Vagina (tissue), 2 donors: Measurements from ENCODE around the gene KRTAP16-1. TPM values are rescaled to one million over a fixed set of nuclear protein-coding genes. Genes with fewer than 3 reads are reported as not detected.

Experiments used
- DNase-seq, 2 donors: peaks; one replicate each; pipeline ENCODE4 v3.0.0-alpha.2; 2017; ENCODE audit errors: extremely low spot score in 2 of 2
- H3K27ac ChIP-seq: fragments of 200-600 bp; sonication (generic); one replicate; pipeline ENCODE4 v1.5.1; 2019
- H3K27me3 ChIP-seq: fragments of 200-600 bp; sonication (generic); one replicate; pipeline ENCODE4 v1.5.1; 2019
- H3K36me3 ChIP-seq, 2 donors: fragments of 200-600 bp; sonication (generic); one replicate each; pipeline ENCODE4 v1.5.1; 2017 to 2019
- H3K4me1 ChIP-seq: fragments of 200-600 bp; sonication (generic); one replicate; pipeline ENCODE4 v1.5.1; 2019
- H3K4me3 ChIP-seq, 2 donors: fragments of 200-600 bp; sonication (generic); 1 replicate in 1 of 2; 2 replicates in 1 of 2; pipeline ENCODE4 v1.5.1; 2016 to 2019
- H3K9me3 ChIP-seq: fragments of 200-600 bp; sonication (generic); one replicate; pipeline ENCODE4 v1.5.1; 2019
- POLR2A ChIP-seq, 2 donors: fragments of 450-650 bp; IDR thresholded peaks; one replicate each; pipeline ENCODE4 v1.6.1; 2017; ENCODE audit warnings: antibody characterized with exemption in 2 of 2, mild to moderate bottlenecking in 2 of 2, moderate library complexity in 2 of 2
- POLR2AphosphoS5 ChIP-seq, 2 donors: sonication (generic); formaldehyde crosslinking; IDR thresholded peaks; one replicate each; pipeline ENCODE4 v1.9.0; 2017; ENCODE audit warnings: antibody characterized with exemption in 2 of 2, mild to moderate bottlenecking in 2 of 2, low read depth in 1 of 2; ENCODE audit not compliant: insufficient read depth in 1 of 2
- intact Hi-C: fragments of 100-400 bp; cut with DNase I; formaldehyde crosslinking; loops from one replicate; pipeline ENCODE4 v1.15.1; 2023
- total RNA-seq: library from RNA; depleted of rRNA; stranded (reverse); fragments of >200 nt; gene quantifications from one replicate; pipeline ENCODE4 v1.2.3, GENCODE V29; 2016
- TF ChIP-seq, protein P1 (sequence below), 3 experiments: fragments of 450-650 bp in 2 of 3; fragments of 200-600 bp in 1 of 3; sonication (generic) in 1 of 3; IDR thresholded peaks; one replicate each; pipeline ENCODE4 v1.5.1; 2017 to 2019; ENCODE audit warnings: antibody characterized with exemption in 3 of 3, mild to moderate bottlenecking in 2 of 3, moderate library complexity in 2 of 3

KRTAP16-1 gene
- total RNA-seq, 1 donor from 2014 or later = not detected

DNA sequence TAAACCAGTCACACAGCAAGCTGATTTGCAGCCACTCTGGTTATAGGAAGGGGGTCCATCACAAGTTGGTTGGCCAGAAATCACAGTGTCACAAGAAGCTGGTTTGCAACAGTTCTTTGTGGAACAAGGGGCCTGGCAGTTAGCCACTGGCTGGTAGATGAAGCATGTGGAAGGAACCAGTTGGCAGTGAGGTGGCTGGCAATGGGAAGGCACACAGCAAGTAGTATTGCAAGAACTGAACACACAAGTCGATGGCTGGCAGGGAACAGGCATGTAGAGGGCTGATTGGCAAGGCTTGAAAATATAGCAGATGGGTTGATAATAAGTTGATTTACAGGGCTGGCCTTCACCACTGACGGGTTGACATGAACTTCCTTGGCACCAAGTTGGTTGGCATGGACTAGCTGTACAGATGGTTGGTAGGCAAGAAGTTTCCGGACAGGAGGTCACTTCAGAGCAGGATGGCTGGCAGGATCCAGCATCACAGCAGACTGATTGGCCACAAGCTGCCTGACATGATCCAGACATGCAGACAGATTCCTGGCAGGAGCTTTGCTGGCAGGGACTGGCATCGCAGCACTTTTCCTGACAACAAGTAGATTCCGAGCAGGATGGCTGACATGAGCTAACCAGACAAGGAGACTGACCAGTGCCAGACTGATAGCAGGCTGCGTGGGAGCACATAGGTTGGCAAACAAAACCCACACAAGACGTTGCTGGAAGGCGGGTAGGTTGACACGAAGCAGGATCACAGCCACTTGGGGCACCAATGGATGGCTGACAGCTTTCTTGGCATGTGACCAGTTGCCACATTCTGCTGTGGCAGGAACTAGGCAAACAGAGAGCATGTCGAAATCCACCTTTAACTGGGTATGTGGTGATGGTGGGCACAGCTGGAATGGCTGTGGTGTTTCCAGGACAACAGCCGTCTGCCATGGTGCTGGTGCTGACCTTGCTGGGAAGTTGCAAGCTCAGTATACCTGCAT, 6.9 kb downstream of the KRTAP16-1 start, which contains the start of gene KRTAP29-1:
Gene KRTAP29-1, minus strand, starts transcription at position 936 of the 986 bp plus-strand sequence. Its CDS starts 0 bp downstream, at position 936.
- intact Hi-C loops = no loop called here
- Histone ChIP-seq H3K27me3 (no peaks in the 10 kb centered on the region), H3K4me3 (no peak within 1 kb of the TSS), H3K36me3 (no peaks in the 10 kb centered on the region), H3K27ac (no peak within 1 kb of the TSS), H3K4me1 (peaks cover 11% of the 10 kb centered on the region), H3K9me3 (no peaks in the 10 kb centered on the region)
- TF ChIP-seq POLR2A (IDR thresholded peaks at IDR 0.05) = no peak
- TF ChIP-seq POLR2AphosphoS5 (IDR thresholded peaks at IDR 0.05; ENCODE audit: insufficient read depth in 1 of 2, low read depth in 1 of 2) = no peak
- TF ChIP-seq, protein P1, sequence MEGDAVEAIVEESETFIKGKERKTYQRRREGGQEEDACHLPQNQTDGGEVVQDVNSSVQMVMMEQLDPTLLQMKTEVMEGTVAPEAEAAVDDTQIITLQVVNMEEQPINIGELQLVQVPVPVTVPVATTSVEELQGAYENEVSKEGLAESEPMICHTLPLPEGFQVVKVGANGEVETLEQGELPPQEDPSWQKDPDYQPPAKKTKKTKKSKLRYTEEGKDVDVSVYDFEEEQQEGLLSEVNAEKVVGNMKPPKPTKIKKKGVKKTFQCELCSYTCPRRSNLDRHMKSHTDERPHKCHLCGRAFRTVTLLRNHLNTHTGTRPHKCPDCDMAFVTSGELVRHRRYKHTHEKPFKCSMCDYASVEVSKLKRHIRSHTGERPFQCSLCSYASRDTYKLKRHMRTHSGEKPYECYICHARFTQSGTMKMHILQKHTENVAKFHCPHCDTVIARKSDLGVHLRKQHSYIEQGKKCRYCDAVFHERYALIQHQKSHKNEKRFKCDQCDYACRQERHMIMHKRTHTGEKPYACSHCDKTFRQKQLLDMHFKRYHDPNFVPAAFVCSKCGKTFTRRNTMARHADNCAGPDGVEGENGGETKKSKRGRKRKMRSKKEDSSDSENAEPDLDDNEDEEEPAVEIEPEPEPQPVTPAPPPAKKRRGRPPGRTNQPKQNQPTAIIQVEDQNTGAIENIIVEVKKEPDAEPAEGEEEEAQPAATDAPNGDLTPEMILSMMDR (IDR thresholded peaks at IDR 0.05) = no peak
- DNase-seq = no peak

DNA sequence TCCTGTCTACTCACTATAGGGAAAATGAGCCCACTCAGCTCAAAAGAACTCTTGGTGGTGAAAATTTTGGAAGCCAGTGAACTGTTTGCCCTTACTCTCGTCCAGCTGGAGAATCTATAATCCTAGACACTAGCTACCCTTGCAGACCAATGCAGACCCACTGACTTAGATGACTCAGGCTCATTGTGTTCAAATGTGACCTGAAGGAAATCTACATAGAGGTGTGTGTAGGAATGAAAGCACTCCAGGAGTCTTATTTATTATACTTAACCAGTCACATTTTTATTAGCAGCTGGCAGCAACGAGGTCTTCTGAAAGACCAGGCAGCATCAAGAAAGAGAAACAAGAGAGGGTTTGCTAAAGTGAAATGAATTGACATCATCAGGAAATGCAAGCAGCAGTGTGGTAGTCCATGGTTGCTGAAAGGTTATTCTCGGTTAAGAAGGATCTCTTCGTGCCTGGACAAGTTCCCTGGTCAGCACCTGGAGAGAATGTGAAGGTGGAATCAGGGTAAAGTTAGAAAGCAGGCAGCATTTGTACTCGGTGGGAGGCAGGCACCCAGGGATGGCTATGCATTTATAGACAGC, 7.8 kb downstream of the KRTAP16-1 start:
- Histone ChIP-seq H3K27me3 (no peaks in the 10 kb centered on the region), H3K9me3 (no peaks in the 10 kb centered on the region), H3K27ac (no peak overlapping the region), H3K36me3 (no peaks in the 10 kb centered on the region), H3K4me3 (no peak overlapping the region), H3K4me1 (peaks cover 11% of the 10 kb centered on the region)
- DNase-seq = no peak
- intact Hi-C loops = no loop called here
- TF ChIP-seq POLR2A (IDR thresholded peaks at IDR 0.05) (no peak), POLR2AphosphoS5 (IDR thresholded peaks at IDR 0.05; ENCODE audit: insufficient read depth in 1 of 2, low read depth in 1 of 2) (no peak)
- TF ChIP-seq, protein P1 (IDR thresholded peaks at IDR 0.05) = no peak

DNA sequence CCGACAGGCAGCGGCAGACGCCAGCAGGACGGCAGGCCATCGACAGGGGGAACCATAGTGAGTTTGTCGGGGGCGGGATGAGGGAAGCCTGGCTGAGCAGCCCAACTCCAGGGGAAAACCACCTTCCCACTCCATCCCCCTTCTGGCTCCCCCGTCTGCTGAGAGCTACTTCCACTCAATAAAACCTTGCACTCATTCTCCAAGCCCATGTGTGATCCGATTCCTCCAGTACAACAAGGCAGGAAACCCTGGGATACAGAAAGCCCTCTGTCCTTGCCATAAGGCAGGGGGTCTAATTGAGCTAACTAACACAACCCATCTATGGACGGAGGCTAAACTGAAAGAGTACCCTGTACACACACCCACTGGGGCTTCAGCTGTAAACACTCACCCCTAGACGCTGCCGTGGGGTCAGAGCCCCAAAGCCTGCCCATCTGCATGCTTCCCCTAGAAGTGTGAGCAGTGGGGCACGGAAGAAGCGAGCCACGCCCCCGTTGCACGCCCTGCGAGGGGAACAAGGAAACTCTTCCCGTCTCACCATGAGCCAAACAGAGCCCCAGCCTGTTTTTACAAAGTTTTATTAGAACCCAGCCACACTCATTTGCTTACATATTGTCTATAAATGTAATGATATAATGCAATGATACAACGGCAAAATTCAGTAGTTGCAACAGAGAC, 10.5 kb downstream of the KRTAP16-1 start:
- H3K4me3 ChIP-seq = no peak overlapping the region
- TF ChIP-seq, protein P1 (IDR thresholded peaks at IDR 0.05) = no peak
- TF ChIP-seq POLR2A (IDR thresholded peaks at IDR 0.05) = no peak
- no peak for TF ChIP-seq POLR2AphosphoS5 (IDR thresholded peaks at IDR 0.05; ENCODE audit: insufficient read depth in 1 of 2, low read depth in 1 of 2)
- intact Hi-C loops = no loop called here
- no peak overlapping the region for H3K27ac ChIP-seq
- H3K9me3 ChIP-seq = no peaks in the 10 kb centered on the region
- DNase-seq = no peak
- peaks cover 11% of the 10 kb centered on the region for H3K4me1 ChIP-seq
- no peaks in the 10 kb centered on the region for H3K27me3 ChIP-seq
- H3K36me3 ChIP-seq = no peaks in the 10 kb centered on the region

DNA sequence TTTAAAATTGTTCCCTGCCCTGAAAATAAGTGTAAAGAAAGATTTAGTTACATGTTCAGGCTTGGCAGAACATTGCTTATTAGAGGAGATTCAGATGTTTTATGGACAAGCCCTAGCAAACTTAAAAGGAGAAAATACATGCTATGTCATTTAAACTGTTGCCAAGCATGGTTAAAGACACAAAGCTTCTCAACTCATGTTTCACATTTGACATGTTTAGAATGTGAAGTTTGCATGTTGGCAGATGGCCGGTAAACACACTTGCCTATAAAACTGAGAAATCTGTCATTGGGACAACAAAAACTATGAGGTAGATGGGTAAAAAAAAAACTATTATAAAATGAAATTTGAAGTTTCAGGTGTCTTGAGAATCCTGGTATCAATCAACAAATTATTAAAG, 12.3 kb downstream of the KRTAP16-1 start:
- Histone ChIP-seq H3K27me3 (no peaks in the 10 kb centered on the region), H3K4me3 (no peak overlapping the region), H3K9me3 (no peaks in the 10 kb centered on the region), H3K27ac (no peak overlapping the region), H3K4me1 (peaks cover 6% of the 10 kb centered on the region), H3K36me3 (no peaks in the 10 kb centered on the region)
- intact Hi-C loops = no loop called here
- TF ChIP-seq POLR2AphosphoS5 (IDR thresholded peaks at IDR 0.05; ENCODE audit: insufficient read depth in 1 of 2, low read depth in 1 of 2) = no peak
- TF ChIP-seq POLR2A (IDR thresholded peaks at IDR 0.05) = no peak
- TF ChIP-seq, protein P1 (IDR thresholded peaks at IDR 0.05) = no peak
- no peak for DNase-seq
